ENCODE results near the gene REXO5.
"Not testable (repeated sequence)": the region's sequence is repeated elsewhere in the genome, so short reads cannot be mapped to it uniquely, and the experiment has no call there.

Gene REXO5

GRCh38 chr16:20798364-20798763 is 8.0 kb upstream of the REXO5 start:
- no peak overlapping the region for H3K27ac Mint-ChIP-seq
- H3K4me1 Mint-ChIP-seq, result no peaks in the 10 kb centered on the region
- H3K9me3 Mint-ChIP-seq, result no peaks in the 10 kb centered on the region
- TF ChIP-seq CTCF (IDR thresholded peaks at IDR 0.05; ENCODE audit: unreplicated experiment in 3 of 3), result no peak
- H3K36me3 Mint-ChIP-seq (ENCODE audit: low read depth), result peaks cover 16% of the 10 kb centered on the region
- no peaks in the 10 kb centered on the region for H3K27me3 Mint-ChIP-seq (ENCODE audit: low read depth)
- no peak overlapping the region for H3K4me3 Mint-ChIP-seq

GRCh38 chr16:20799599-20799998 is 6.7 kb upstream of the REXO5 start:
- Mint-ChIP-seq H3K9me3 (no peaks in the 10 kb centered on the region), H3K36me3 (ENCODE audit: low read depth) (peaks cover 16% of the 10 kb centered on the region), H3K4me3 (no peak overlapping the region), H3K4me1 (no peaks in the 10 kb centered on the region), H3K27me3 (ENCODE audit: low read depth) (no peaks in the 10 kb centered on the region), H3K27ac (no peak overlapping the region)
- peak; percentile 31 to 63 (median 34) for TF ChIP-seq CTCF (IDR thresholded peaks at IDR 0.05; ENCODE audit: unreplicated experiment in 3 of 3)

- Mint-ChIP-seq H3K27me3 (ENCODE audit: low read depth) (no peaks in the 10 kb centered on the region), H3K4me1 (peaks cover 6% of the 10 kb centered on the region), H3K4me3 (no peak overlapping the region), H3K9me3 (no peaks in the 10 kb centered on the region), H3K36me3 (ENCODE audit: low read depth) (peaks cover 13% of the 10 kb centered on the region), H3K27ac (no peak overlapping the region)
- no peak for TF ChIP-seq CTCF (IDR thresholded peaks at IDR 0.05; ENCODE audit: unreplicated experiment in 3 of 3)
Measured at GRCh38 chr16:20801278-20801677, 5.0 kb upstream of the REXO5 start.

GRCh38 chr16:20803192-20803560 is 3.2 kb upstream of the REXO5 start:
- Mint-ChIP-seq H3K4me3 (peak overlapping the region in 2 of 3 experiments; percentile 63 to 71), H3K36me3 (ENCODE audit: low read depth) (peaks cover 3% of the 10 kb centered on the region), H3K27ac (peak overlapping the region in 1 of 3 experiments; percentile 77), H3K9me3 (no peaks in the 10 kb centered on the region), H3K27me3 (ENCODE audit: low read depth) (no peaks in the 10 kb centered on the region), H3K4me1 (peaks cover 12% of the 10 kb centered on the region)
- no peak for TF ChIP-seq CTCF (IDR thresholded peaks at IDR 0.05; ENCODE audit: unreplicated experiment in 3 of 3)

GRCh38 chr16:20803561-20804214 is 2.6 kb upstream of the REXO5 start:
- Mint-ChIP-seq H3K36me3 (ENCODE audit: low read depth) (peaks cover 3% of the 10 kb centered on the region), H3K9me3 (no peaks in the 10 kb centered on the region), H3K27me3 (ENCODE audit: low read depth) (no peaks in the 10 kb centered on the region)

GRCh38 chr16:20805684-20806167 is 601 bp upstream of the REXO5 start:
- H3K36me3 Mint-ChIP-seq (ENCODE audit: low read depth); H3K9me3 Mint-ChIP-seq; H3K27me3 Mint-ChIP-seq (ENCODE audit: low read depth): not testable (repeated sequence)
- Mint-ChIP-seq H3K27ac (peak overlapping the region; percentile 92 to 96 (median 95)), H3K4me3 (peak overlapping the region; percentile 95 to 99 (median 98)), H3K4me1 (peaks cover 12% of the 10 kb centered on the region)

More at GRCh38 chr16:20803561-20804214, 2.6 kb upstream of the REXO5 start:
- peak overlapping the region in 2 of 3 experiments; percentile 38 to 77 for H3K27ac Mint-ChIP-seq
- H3K4me3 Mint-ChIP-seq, result peak overlapping the region in 2 of 3 experiments; percentile 71 to 73
- peaks cover 12% of the 10 kb centered on the region for H3K4me1 Mint-ChIP-seq
- TF ChIP-seq CTCF (IDR thresholded peaks at IDR 0.05; ENCODE audit: unreplicated experiment in 3 of 3), result no peak

All from nephron (organoid).